ENCODE measurements around the gene STAG1. TPM values are rescaled to one million over a fixed set of nuclear protein-coding genes. Genes with fewer than 3 reads are reported as not detected.

The STAG1 gene
- total and polyA plus RNA-seq, 2 experiments from 2014 or later, result 9.0 to 21.9 TPM

DNA sequence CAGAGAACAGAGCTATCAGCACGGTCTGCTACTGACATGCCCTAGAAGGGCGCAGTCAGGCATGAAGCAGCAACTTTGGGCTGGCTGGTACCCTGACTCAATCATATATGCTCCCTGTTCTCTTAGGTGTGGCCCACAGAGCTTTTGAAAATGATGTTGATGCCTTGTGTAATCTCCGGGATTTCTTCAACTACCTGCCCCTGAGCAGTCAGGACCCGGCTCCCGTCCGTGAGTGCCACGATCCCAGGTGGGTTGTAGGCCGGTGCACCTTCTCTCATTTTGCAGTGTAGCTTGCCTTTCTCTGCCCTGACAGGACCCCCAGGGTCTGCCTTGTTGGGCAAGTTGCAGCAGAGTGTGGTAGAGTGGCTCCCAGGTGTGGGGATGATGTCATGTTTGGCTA lies 454.4 kb downstream of the STAG1 start:
- no peaks in the 10 kb centered on the region for H3K27me3 Mint-ChIP-seq (ENCODE audit: insufficient read depth, low read depth, poor library complexity)
- no peaks in the 10 kb centered on the region for H3K79me2 ChIP-seq (replicated peaks; ENCODE audit: insufficient read depth)
- no peaks in the 10 kb centered on the region for H3K27me3 ChIP-seq (ENCODE audit: insufficient read depth)
- no peak overlapping the region for H2AFZ ChIP-seq
- ATAC-seq (peak; percentile 25; the same call in 2 of the 3 replicates), DNase-seq (ENCODE audit: low spot score) (no peak)
- H3K36me3 Mint-ChIP-seq (ENCODE audit: low read depth), result peaks cover 60% of the 10 kb centered on the region
- no peak overlapping the region for H3K4me2 ChIP-seq
- peaks cover 10% of the 10 kb centered on the region; the same call in 1 of the 2 replicates for H3K4me1 ChIP-seq (ENCODE audit: insufficient read depth)
- no peak overlapping the region for H3K4me3 Mint-ChIP-seq
- H3K4me1 Mint-ChIP-seq, result peaks cover 18% of the 10 kb centered on the region
- H4K20me1 ChIP-seq (replicated peaks; ENCODE audit: insufficient read depth), result no peaks in the 10 kb centered on the region
- peaks cover 16% of the 10 kb centered on the region for H3F3A ChIP-seq (replicated peaks; ENCODE audit: low read depth)
- H3K9me3 Mint-ChIP-seq, result no peaks in the 10 kb centered on the region
- no peak overlapping the region for H3K27ac ChIP-seq (ENCODE audit: low read depth)
- H3K36me3 ChIP-seq (ENCODE audit: insufficient read depth), result peaks cover 14% of the 10 kb centered on the region
- H3K4me3 ChIP-seq, result no peak overlapping the region
- no peak overlapping the region for H3K27ac Mint-ChIP-seq
- H3K9me2 ChIP-seq (ENCODE audit: insufficient read depth), result 0 out of 2 replicates have a peak, but pooled peaks cover 8% of the 10 kb centered on the region
- TF ChIP-seq ZNF331 (CRISPR knock-in tag; IDR thresholded peaks at IDR 0.05; ENCODE audit: low read depth) (no peak), EZH2phosphoT487 (IDR thresholded peaks at IDR 0.05; ENCODE audit: unreplicated experiment) (no peak), ZNF114 (CRISPR knock-in tag; IDR thresholded peaks at IDR 0.05) (no peak), STAT1 (IDR thresholded peaks at IDR 0.05; ENCODE audit: unreplicated experiment) (no peak), JUNB (IDR thresholded peaks at IDR 0.05; ENCODE audit: unreplicated experiment) (no peak), EZH2 (IDR thresholded peaks at IDR 0.05; ENCODE audit: low read depth, unreplicated experiment) (no peak), CREB1 (CRISPR knock-in tag; IDR thresholded peaks at IDR 0.05; ENCODE audit: low read depth) (no peak), NANOG (IDR thresholded peaks at IDR 0.05; ENCODE audit: borderline replicate concordance) (no peak), POLR2AphosphoS5 (IDR thresholded peaks at IDR 0.05; ENCODE audit: low read depth) (no peak)
- TF ChIP-seq, protein P1, sequence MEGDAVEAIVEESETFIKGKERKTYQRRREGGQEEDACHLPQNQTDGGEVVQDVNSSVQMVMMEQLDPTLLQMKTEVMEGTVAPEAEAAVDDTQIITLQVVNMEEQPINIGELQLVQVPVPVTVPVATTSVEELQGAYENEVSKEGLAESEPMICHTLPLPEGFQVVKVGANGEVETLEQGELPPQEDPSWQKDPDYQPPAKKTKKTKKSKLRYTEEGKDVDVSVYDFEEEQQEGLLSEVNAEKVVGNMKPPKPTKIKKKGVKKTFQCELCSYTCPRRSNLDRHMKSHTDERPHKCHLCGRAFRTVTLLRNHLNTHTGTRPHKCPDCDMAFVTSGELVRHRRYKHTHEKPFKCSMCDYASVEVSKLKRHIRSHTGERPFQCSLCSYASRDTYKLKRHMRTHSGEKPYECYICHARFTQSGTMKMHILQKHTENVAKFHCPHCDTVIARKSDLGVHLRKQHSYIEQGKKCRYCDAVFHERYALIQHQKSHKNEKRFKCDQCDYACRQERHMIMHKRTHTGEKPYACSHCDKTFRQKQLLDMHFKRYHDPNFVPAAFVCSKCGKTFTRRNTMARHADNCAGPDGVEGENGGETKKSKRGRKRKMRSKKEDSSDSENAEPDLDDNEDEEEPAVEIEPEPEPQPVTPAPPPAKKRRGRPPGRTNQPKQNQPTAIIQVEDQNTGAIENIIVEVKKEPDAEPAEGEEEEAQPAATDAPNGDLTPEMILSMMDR (conservative IDR thresholded peaks at IDR 0.05; ENCODE audit: low read depth in 2 of 2), result no peak
- TF ChIP-seq, protein P2, sequence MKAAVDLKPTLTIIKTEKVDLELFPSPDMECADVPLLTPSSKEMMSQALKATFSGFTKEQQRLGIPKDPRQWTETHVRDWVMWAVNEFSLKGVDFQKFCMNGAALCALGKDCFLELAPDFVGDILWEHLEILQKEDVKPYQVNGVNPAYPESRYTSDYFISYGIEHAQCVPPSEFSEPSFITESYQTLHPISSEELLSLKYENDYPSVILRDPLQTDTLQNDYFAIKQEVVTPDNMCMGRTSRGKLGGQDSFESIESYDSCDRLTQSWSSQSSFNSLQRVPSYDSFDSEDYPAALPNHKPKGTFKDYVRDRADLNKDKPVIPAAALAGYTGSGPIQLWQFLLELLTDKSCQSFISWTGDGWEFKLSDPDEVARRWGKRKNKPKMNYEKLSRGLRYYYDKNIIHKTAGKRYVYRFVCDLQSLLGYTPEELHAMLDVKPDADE (IDR thresholded peaks at IDR 0.05), result no peak
- TF ChIP-seq, protein P3, sequence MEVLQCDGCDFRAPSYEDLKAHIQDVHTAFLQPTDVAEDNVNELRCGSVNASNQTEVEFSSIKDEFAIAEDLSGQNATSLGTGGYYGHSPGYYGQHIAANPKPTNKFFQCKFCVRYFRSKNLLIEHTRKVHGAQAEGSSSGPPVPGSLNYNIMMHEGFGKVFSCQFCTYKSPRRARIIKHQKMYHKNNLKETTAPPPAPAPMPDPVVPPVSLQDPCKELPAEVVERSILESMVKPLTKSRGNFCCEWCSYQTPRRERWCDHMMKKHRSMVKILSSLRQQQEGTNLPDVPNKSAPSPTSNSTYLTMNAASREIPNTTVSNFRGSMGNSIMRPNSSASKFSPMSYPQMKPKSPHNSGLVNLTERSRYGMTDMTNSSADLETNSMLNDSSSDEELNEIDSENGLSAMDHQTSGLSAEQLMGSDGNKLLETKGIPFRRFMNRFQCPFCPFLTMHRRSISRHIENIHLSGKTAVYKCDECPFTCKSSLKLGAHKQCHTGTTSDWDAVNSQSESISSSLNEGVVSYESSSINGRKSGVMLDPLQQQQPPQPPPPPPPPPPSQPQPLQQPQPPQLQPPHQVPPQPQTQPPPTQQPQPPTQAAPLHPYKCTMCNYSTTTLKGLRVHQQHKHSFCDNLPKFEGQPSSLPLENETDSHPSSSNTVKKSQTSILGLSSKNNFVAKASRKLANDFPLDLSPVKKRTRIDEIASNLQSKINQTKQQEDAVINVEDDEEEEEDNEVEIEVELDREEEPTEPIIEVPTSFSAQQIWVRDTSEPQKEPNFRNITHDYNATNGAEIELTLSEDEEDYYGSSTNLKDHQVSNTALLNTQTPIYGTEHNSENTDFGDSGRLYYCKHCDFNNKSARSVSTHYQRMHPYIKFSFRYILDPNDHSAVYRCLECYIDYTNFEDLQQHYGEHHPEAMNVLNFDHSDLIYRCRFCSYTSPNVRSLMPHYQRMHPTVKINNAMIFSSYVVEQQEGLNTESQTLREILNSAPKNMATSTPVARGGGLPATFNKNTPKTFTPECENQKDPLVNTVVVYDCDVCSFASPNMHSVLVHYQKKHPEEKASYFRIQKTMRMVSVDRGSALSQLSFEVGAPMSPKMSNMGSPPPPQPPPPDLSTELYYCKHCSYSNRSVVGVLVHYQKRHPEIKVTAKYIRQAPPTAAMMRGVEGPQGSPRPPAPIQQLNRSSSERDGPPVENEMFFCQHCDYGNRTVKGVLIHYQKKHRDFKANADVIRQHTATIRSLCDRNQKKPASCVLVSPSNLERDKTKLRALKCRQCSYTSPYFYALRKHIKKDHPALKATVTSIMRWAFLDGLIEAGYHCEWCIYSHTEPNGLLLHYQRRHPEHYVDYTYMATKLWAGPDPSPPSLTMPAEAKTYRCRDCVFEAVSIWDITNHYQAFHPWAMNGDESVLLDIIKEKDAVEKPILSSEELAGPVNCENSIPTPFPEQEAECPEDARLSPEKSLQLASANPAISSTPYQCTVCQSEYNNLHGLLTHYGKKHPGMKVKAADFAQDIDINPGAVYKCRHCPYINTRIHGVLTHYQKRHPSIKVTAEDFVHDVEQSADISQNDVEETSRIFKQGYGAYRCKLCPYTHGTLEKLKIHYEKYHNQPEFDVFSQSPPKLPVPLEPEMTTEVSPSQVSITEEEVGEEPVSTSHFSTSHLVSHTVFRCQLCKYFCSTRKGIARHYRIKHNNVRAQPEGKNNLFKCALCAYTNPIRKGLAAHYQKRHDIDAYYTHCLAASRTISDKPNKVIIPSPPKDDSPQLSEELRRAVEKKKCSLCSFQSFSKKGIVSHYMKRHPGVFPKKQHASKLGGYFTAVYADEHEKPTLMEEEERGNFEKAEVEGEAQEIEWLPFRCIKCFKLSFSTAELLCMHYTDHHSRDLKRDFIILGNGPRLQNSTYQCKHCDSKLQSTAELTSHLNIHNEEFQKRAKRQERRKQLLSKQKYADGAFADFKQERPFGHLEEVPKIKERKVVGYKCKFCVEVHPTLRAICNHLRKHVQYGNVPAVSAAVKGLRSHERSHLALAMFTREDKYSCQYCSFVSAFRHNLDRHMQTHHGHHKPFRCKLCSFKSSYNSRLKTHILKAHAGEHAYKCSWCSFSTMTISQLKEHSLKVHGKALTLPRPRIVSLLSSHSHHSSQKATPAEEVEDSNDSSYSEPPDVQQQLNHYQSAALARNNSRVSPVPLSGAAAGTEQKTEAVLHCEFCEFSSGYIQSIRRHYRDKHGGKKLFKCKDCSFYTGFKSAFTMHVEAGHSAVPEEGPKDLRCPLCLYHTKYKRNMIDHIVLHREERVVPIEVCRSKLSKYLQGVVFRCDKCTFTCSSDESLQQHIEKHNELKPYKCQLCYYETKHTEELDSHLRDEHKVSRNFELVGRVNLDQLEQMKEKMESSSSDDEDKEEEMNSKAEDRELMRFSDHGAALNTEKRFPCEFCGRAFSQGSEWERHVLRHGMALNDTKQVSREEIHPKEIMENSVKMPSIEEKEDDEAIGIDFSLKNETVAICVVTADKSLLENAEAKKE (CRISPR knock-in tag; IDR thresholded peaks at IDR 0.05), result no peak
- TF ChIP-seq, protein P4, sequence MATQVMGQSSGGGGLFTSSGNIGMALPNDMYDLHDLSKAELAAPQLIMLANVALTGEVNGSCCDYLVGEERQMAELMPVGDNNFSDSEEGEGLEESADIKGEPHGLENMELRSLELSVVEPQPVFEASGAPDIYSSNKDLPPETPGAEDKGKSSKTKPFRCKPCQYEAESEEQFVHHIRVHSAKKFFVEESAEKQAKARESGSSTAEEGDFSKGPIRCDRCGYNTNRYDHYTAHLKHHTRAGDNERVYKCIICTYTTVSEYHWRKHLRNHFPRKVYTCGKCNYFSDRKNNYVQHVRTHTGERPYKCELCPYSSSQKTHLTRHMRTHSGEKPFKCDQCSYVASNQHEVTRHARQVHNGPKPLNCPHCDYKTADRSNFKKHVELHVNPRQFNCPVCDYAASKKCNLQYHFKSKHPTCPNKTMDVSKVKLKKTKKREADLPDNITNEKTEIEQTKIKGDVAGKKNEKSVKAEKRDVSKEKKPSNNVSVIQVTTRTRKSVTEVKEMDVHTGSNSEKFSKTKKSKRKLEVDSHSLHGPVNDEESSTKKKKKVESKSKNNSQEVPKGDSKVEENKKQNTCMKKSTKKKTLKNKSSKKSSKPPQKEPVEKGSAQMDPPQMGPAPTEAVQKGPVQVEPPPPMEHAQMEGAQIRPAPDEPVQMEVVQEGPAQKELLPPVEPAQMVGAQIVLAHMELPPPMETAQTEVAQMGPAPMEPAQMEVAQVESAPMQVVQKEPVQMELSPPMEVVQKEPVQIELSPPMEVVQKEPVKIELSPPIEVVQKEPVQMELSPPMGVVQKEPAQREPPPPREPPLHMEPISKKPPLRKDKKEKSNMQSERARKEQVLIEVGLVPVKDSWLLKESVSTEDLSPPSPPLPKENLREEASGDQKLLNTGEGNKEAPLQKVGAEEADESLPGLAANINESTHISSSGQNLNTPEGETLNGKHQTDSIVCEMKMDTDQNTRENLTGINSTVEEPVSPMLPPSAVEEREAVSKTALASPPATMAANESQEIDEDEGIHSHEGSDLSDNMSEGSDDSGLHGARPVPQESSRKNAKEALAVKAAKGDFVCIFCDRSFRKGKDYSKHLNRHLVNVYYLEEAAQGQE (IDR thresholded peaks at IDR 0.05; ENCODE audit: unreplicated experiment), result no peak
